Daoy (cell line): ENCODE data around the gene CCAR1. TPM values are rescaled to one million over a fixed set of nuclear protein-coding genes. Genes with fewer than 3 reads are reported as not detected.
"Not testable (repeated sequence)": the region's sequence is repeated elsewhere in the genome, so short reads cannot be mapped to it uniquely, and the experiment has no call there.

Experiments
- DNase-seq: peaks from one replicate; pipeline ENCODE4 v3.0.0-alpha.2; 2015; ENCODE audit warnings: low read depth
- total RNA-seq: library from RNA; depleted of rRNA; stranded (reverse); fragments of >200 nt; shearing (Covaris generic); gene quantifications from 2 replicates; pipeline ENCODE4 v1.2.3, GENCODE V29; 2014; rRNA removed

The CCAR1 gene, protein sequence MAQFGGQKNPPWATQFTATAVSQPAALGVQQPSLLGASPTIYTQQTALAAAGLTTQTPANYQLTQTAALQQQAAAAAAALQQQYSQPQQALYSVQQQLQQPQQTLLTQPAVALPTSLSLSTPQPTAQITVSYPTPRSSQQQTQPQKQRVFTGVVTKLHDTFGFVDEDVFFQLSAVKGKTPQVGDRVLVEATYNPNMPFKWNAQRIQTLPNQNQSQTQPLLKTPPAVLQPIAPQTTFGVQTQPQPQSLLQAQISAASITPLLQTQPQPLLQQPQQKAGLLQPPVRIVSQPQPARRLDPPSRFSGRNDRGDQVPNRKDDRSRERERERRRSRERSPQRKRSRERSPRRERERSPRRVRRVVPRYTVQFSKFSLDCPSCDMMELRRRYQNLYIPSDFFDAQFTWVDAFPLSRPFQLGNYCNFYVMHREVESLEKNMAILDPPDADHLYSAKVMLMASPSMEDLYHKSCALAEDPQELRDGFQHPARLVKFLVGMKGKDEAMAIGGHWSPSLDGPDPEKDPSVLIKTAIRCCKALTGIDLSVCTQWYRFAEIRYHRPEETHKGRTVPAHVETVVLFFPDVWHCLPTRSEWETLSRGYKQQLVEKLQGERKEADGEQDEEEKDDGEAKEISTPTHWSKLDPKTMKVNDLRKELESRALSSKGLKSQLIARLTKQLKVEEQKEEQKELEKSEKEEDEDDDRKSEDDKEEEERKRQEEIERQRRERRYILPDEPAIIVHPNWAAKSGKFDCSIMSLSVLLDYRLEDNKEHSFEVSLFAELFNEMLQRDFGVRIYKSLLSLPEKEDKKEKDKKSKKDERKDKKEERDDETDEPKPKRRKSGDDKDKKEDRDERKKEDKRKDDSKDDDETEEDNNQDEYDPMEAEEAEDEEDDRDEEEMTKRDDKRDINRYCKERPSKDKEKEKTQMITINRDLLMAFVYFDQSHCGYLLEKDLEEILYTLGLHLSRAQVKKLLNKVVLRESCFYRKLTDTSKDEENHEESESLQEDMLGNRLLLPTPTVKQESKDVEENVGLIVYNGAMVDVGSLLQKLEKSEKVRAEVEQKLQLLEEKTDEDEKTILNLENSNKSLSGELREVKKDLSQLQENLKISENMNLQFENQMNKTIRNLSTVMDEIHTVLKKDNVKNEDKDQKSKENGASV
- 35.6 and 66.6 TPM in 2 replicates for total RNA-seq

- DNase-seq: peak; percentile 97
Observed at GRCh38 chr10:68720793-68721672, at the start of gene CCAR1. CCAR1 (plus strand) TSS chr10:68721239; CDS start chr10:68722505, 1,266 bp downstream.

DNA sequence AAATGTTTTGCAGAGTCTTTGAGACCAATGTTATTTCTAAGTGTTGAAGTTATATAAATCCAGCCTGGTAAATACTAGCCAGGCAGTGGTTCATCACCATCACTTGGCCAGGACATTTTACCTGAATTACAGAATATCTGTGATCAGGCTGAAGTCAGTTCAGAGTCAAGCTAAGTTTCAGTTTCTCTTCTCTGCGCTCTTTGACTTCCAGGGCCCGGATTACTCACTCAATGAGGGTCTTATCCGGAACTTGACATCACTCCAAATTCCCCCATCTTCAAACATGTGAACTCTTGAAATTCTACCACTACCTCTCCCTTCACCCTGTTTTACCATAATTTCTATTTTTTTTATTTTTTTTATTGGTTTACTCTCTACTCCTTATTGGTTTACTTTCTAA is 36.6 kb upstream of the CCAR1 start:
- DNase-seq: no peak

DNA sequence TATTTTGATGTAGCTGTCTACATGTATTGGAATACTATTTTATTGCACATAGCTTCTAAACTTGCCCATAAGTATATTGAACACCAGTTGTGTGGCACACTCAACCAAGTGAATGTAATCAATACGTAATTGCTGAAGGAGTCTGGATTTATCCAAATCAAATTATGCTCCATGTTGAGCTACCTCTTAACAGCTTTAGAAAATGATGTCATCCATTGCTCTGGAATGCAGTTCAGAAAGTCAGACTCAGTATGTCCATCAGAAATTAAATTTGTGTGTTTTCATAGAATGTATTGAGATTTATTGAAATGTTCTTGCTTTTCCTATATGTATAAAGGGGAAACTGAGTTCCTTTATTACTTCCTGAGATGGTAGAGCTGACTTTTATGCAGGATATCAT is 25.0 kb upstream of the CCAR1 start:
- DNase-seq: no peak

- no peak for DNase-seq
Observed at GRCh38 chr10:68697106-68697505, 23.9 kb upstream of the CCAR1 start.

DNA sequence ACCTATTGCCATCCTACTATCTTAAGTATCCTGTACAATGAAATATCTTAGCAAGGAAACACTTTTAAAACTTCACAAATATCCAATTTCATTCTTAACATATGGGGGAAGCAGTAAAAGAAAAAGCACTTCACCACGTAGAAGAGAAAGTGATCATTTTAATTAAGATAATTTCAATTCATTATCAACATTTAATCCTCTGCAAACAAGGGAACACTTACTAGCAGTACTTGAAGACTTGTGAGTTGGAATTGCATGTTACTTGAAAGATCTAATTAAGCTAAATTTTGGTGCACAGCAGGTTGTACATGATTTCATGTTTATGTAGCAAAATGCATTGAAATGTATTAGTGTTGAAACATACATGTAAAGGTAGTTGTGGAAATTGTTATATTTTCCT is 20.8 kb upstream of the CCAR1 start:
- no peak for DNase-seq

DNA sequence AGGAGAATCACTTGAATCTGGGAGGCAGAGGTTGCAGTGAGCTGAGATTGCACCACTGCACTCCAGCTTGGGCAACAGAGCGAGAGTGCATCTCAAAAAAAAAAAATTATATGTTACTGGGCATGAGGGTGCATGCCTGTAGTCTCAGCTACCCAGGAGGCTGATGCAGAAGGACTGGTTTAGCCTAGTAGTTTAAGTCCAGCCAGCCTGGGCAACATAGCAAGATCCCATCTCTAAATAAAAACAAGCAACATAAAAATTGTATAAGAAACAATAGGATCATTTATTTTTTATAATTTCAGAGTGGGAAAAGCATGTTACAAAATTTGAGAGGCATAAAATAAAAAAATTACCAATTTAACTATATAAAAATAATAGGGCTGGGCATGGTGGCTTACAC is 15.5 kb upstream of the CCAR1 start:
- DNase-seq: no peak

- DNase-seq: not testable (repeated sequence)
Observed at GRCh38 chr10:68708987-68709386, 12.1 kb upstream of the CCAR1 start.

- DNase-seq: not testable (repeated sequence)
Observed at GRCh38 chr10:68713065-68713464, 8.0 kb upstream of the CCAR1 start.

DNA sequence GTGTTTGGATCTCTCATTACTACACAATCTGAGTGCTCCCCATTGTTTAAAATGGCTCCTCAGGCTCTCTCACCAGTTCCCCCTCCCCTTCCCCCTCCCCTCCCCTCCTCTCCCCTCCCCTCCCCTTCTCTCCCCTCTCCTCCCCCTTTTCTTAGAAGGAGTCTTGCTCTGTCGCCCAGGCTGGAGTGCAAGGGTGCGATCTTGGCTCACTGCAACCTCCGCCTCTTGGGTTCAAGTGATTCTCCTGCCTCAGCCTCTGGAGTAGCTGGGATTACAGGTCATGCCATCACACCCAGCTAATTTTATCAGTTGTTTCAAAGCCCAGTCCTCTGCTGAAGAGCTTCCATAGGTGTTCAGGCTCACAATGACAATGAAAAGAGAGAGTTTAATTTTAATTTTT is 3.6 kb upstream of the CCAR1 start:
- DNase-seq: no peak

DNA sequence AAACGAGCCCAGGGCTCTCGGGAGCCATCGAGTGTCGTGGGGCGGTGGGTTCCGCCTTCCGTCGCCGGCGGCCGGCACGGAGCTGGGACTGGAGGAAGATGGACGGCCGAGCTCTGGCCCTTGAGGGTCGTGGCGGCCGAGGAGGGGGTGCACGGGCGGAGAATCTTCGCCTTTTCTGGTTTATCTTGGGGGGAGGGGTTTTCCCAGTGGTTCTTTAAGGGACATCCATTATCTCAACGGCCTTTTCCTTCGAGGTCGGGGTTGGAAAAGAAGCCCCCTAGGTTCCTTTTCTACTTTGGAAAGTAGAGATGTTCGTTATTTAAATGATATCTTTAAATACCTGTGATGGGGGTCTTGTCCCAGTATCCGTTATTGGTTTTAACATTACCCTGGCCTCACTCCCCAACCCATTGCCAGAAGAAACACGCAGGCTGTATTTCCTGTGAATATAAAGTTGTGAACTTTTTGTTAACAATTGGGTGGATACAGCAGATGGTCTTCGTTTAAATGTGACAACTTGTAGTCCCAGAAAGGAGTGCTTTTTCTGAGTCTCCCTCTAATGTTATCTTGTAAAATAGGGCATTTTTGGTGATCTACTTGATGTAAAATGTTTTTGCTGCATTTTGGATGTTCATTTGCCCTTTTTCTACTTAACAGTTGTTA is 765 bp downstream of the CCAR1 start:
- no peak for DNase-seq

DNA sequence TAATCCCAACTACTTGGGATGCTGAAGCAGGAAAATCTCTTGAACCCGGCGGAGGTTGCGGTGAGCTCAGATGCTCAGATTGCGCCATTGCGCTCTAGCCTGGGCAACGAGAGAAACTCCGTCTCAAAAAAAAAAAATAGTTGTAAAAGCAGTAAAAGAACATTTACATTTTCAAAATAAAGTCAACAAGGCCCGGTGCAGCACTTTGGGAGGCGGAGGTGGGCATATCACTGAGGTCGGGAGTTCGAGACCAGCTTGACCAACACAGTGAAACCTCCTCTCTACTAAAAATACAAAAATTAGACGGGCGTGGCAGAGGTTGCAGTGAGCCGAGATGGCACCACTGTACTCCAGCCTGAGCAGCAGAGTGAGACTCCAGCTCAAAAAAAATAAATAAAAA is 4.0 kb downstream of the CCAR1 start:
- no peak for DNase-seq

- DNase-seq: no peak
Observed at GRCh38 chr10:68727146-68727545, 6.1 kb downstream of the CCAR1 start.

DNA sequence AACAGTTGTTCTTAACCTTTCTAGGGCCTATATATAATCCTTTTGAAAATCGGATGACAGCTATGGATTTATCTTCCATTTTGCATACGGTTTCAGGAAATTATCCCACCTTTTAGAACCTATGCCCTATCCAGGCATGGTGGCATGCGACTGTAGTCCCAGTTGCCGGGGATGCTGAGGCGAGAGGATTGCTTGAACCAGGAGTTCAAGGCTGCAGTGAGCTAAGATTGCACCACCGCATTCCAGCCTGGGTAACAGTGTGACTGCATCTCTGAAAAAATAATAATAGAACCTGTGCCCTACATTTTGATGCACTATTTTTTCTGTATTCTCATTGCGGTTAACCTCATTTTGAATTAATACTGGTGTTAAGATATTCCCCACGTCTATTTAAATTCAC is 11.6 kb downstream of the CCAR1 start:
- no peak for DNase-seq

DNA sequence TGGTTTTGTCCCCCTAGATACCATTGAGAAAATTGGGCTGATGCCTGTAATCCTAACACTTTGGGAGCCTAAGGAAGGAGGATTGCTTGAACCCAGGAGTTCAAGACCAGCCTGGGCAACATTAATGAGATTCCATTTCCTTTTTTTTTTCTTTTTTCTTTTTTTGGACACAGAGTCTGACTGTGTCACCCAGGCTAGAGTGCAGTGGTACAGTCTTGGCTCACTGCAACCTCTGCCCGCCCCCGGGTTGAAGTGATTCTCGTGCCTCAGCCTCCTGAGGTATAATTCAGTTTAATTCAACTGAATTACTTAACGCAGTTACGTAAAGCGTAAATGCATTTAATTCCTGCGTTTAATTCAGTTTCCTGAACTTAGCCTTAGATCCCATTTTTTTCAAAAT is 13.3 kb downstream of the CCAR1 start:
- no peak for DNase-seq

DNA sequence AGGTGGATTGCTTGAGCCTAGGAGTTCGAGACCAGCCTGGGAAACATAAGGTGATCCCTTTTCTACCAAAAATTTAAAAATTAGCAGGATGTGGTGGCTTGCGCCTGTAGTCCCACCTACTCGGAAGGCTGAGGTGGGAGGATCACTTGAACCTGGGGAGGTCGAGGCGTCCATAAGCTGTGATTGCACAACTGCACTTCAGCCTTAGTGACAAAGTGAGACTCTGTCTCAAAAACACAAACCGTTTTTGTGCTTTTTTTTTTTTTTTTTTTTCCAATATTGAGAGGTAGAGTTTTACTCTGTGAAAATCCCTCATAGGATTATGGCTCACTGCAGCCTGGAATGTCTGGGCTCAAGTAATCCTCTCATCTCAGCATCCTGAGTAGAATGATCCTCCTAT is 14.1 kb downstream of the CCAR1 start:
- DNase-seq: no peak

GRCh38 chr10:68735739-68736138 is 14.7 kb downstream of the CCAR1 start:
- DNase-seq: not testable (repeated sequence)

DNA sequence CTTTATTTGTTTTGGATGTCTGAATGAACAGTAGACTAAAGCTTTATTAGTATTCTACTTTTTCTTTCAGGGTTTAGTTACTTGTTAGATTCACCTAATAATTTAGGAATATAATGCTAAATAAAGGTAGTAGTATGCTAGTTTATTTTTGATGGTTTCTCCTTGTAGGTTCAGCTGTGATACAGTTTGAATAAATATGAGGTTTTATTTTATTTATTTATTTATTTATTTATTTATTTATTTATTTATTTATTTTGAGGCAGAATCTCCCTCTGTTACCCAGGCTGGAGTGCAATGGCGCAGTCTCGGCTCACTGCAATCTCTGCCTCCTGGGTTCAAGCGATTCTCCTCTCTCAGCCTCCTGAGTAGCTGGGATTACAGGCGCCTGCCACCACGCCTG is 19.6 kb downstream of the CCAR1 start:
- DNase-seq: not testable (repeated sequence)

DNA sequence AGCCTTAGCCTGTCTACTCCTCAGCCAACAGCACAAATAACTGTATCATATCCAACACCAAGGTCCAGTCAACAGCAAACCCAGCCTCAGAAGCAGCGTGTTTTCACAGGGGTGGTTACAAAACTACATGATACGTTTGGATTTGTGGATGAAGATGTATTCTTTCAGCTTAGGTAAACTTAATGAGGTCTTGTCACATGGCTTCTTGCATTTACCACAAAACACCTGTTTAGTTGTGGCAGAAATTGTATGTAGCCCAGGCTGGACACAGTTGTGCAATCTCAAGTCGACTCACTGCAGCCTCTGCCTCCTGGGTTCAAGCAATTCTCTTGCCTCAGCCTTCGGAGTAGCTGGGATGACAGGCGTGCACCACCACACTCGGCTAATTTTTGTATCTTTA is 21.4 kb downstream of the CCAR1 start:
- no peak for DNase-seq

- DNase-seq: no peak
Observed at GRCh38 chr10:68752711-68753350, 31.8 kb downstream of the CCAR1 start.

DNA sequence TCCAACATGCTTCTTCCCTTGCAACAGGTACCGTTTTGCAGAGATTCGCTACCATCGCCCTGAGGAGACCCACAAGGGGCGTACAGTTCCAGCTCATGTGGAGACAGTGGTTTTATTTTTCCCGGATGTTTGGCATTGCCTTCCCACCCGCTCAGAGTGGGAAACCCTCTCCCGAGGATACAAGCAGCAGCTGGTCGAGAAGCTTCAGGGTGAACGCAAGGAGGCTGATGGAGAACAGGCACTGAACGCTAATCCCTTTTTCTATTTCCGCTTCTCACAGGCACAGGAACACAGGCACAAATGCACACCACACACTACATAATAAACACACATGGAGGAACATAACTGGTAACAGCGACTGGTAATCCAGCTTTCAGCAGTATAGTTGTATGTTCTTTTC is 35.2 kb downstream of the CCAR1 start:
- no peak for DNase-seq
